ENCODE results near the gene RBM45.

DNA sequence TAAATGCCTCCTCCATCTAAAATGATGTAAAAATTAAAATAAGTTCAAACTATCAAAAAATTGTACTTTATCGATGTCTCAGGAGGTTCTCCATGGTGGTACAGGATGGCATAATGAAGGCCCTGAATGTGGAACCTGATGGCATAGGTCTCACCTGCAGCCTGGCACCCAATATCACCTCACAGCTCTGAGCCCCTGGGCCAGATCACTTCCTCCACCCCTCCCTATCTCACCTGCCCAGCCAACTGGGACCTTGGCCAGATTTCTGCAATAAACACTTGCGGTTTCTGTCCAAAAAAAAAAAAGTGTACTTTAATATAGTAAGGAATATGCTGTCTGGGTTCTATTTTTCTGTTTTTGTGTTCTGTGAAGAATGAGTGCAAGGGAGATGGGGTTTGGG, 6.7 kb upstream of the RBM45 start:
- TF ChIP-seq, protein P1, sequence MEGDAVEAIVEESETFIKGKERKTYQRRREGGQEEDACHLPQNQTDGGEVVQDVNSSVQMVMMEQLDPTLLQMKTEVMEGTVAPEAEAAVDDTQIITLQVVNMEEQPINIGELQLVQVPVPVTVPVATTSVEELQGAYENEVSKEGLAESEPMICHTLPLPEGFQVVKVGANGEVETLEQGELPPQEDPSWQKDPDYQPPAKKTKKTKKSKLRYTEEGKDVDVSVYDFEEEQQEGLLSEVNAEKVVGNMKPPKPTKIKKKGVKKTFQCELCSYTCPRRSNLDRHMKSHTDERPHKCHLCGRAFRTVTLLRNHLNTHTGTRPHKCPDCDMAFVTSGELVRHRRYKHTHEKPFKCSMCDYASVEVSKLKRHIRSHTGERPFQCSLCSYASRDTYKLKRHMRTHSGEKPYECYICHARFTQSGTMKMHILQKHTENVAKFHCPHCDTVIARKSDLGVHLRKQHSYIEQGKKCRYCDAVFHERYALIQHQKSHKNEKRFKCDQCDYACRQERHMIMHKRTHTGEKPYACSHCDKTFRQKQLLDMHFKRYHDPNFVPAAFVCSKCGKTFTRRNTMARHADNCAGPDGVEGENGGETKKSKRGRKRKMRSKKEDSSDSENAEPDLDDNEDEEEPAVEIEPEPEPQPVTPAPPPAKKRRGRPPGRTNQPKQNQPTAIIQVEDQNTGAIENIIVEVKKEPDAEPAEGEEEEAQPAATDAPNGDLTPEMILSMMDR (IDR thresholded peaks at IDR 0.05) = no peak
- TF ChIP-seq POLR2A (IDR thresholded peaks at IDR 0.05) (no peak), EP300 (IDR thresholded peaks at IDR 0.05) (no peak)
